B cell (primary cell): ENCODE data around the gene RBBP8NL. TPM values are rescaled to one million over a fixed set of nuclear protein-coding genes. Genes with fewer than 3 reads are reported as not detected.

Experiments used
- ATAC-seq: fragments of 200-7000 bp; cut with Tn5 transposase; one replicate; pipeline ENCODE4 v1.10.0; 2021; ENCODE audit warnings: low read depth, mild to moderate bottlenecking, moderate number of reproducible peaks, moderate library complexity
- CTCF ChIA-PET: fragments of 350-600 bp; sonication (Branson Sonifier 250); formaldehyde crosslinking; loops from one replicate; lab custom pipeline; 2021; ENCODE audit warnings: antibody characterized with exemption, inconsistent platforms; lab: Charles Lee
- POLR2A ChIA-PET: fragments of 350-600 bp; sonication (Branson Sonifier 250); formaldehyde crosslinking; loops from one replicate; lab custom pipeline; 2021; ENCODE audit warnings: antibody characterized with exemption; lab: Charles Lee
- DNase-seq: peaks from one replicate; pipeline ENCODE4 v3.0.0; 2013
- H2AFZ ChIP-seq: 2 replicates; pipeline ENCODE4 v1.6.1; 2012; ENCODE audit warnings: mild to moderate bottlenecking, low read depth, low read length; ENCODE audit not compliant: insufficient read depth, poor library complexity, severe bottlenecking
- H3K27ac ChIP-seq, 2 donors: 1 replicate in 1 of 2; 2 replicates in 1 of 2; pipeline ENCODE4 v1.5.1; 2012 to 2013; ENCODE audit warnings: low read length in 2 of 2, mild to moderate bottlenecking in 2 of 2, moderate library complexity in 1 of 2
- H3K27me3 ChIP-seq, 4 experiments: fragments of 200-600 bp in 1 of 4; sonication (generic) in 1 of 4; replicated peaks in 1 of 4; 1 replicate in 2 of 4; 2 replicates in 2 of 4; pipeline versions ENCODE4 v1.6.1 to v1.7.0; 2013 to 2016; ENCODE audit warnings: low read length in 3 of 4, mild to moderate bottlenecking in 2 of 4, mixed read lengths in 1 of 4, moderate library complexity in 1 of 4; ENCODE audit not compliant: insufficient read depth in 4 of 4, control insufficient read depth in 3 of 4; ENCODE audit errors: control extremely low read depth in 1 of 4
- H3K36me3 ChIP-seq, 2 experiments: replicated peaks in 1 of 2; 1 replicate in 1 of 2; 2 replicates in 1 of 2; pipeline versions ENCODE4 v1.6.1 to v1.7.1; 2013; ENCODE audit warnings: low read length in 1 of 2; ENCODE audit not compliant: insufficient read depth in 2 of 2, control insufficient read depth in 1 of 2; ENCODE audit errors: control extremely low read depth in 1 of 2, extremely low read depth in 1 of 2
- H3K4me1 ChIP-seq, 2 donors: fragments of 200-600 bp in 1 of 2; sonication (generic) in 1 of 2; 1 replicate in 1 of 2; 2 replicates in 1 of 2; pipeline versions ENCODE4 v1.5.1 to v1.6.1; 2013 to 2017; ENCODE audit warnings: low read length in 2 of 2; ENCODE audit not compliant: control insufficient read depth in 2 of 2, insufficient read depth in 2 of 2
- H3K4me2 ChIP-seq: replicated peaks from 2 replicates; pipeline ENCODE3; 2012; ENCODE audit warnings: mild to moderate bottlenecking, low read depth, low read length; ENCODE audit not compliant: poor library complexity, severe bottlenecking
- H3K4me3 ChIP-seq, 5 experiments: fragments of 200-600 bp in 1 of 5; sonication (generic) in 1 of 5; 1 replicate in 3 of 5; 2 replicates in 2 of 5; pipeline versions ENCODE4 v1.5.1 to v1.7.0; 2011 to 2016; ENCODE audit warnings: low read length in 4 of 5, mild to moderate bottlenecking in 4 of 5, low read depth in 2 of 5, control low read depth in 1 of 5, moderate library complexity in 1 of 5; ENCODE audit not compliant: insufficient read depth in 1 of 5; ENCODE audit errors: control extremely low read depth in 1 of 5, extremely low read depth in 1 of 5
- H3K79me2 ChIP-seq: fragments of 200-600 bp; sonication (generic); one replicate; pipeline ENCODE4 v1.6.0; 2016; ENCODE audit warnings: low read length; ENCODE audit not compliant: control insufficient read depth, insufficient read depth
- H3K9ac ChIP-seq: fragments of 200-600 bp; sonication (generic); 2 replicates; pipeline ENCODE4 v1.6.1; 2017; ENCODE audit warnings: mild to moderate bottlenecking, low read length, moderate library complexity
- H3K9me3 ChIP-seq, 3 donors: one replicate each; pipeline versions ENCODE4 v1.6.1 to v1.7.1; 2013; ENCODE audit warnings: low read length in 2 of 3; ENCODE audit not compliant: control insufficient read depth in 2 of 3, insufficient read depth in 1 of 3; ENCODE audit errors: control extremely low read depth in 1 of 3
- H4K20me1 ChIP-seq: 2 replicates; pipeline ENCODE4 v1.6.0; 2012; ENCODE audit warnings: mild to moderate bottlenecking, low read length; ENCODE audit not compliant: insufficient read depth, control insufficient read depth, poor library complexity, severe bottlenecking
- H3K27ac Mint-ChIP-seq: one replicate; pipeline ENCODE4 v1.8.0; 2021; ENCODE audit warnings: mixed read lengths
- H3K27me3 Mint-ChIP-seq: one replicate; pipeline ENCODE4 v1.8.0; 2021; ENCODE audit warnings: mixed read lengths
- H3K4me1 Mint-ChIP-seq: one replicate; pipeline ENCODE4 v1.8.0; 2021; ENCODE audit warnings: mixed read lengths
- H3K4me3 Mint-ChIP-seq: one replicate; pipeline ENCODE4 v1.8.0; 2021; ENCODE audit warnings: mixed read lengths
- H3K9me3 Mint-ChIP-seq: one replicate; pipeline ENCODE4 v1.8.0; 2022; ENCODE audit warnings: mixed read lengths; ENCODE audit not compliant: insufficient read depth
- EZH2 ChIP-seq: IDR thresholded peaks from 2 replicates; pipeline ENCODE4 v1.6.1; 2012; ENCODE audit warnings: borderline replicate concordance, low read depth, mild to moderate bottlenecking, moderate library complexity, low read length; ENCODE audit not compliant: insufficient read depth, poor library complexity, severe bottlenecking
- WGBS: methylation state at CpG from one replicate; pipeline ENCODE4 v1.1.5; 2013; ENCODE audit warnings: missing lambda C conversion rate; ENCODE audit not compliant: insufficient coverage; 5-methylcytosine and 5-hydroxymethylcytosine counted together
- intact Hi-C: fragments of 100-400 bp; cut with micrococcal nuclease; formaldehyde crosslinking; loops from one replicate; pipeline ENCODE4 v1.10.0; 2022
- polyA plus RNA-seq: library from polyadenylated mRNA; depleted of rRNA; stranded (reverse); fragments of >200 nt; gene quantifications from 2 replicates; pipeline ENCODE4 v1.2.3, GENCODE V29; 2012
- total RNA-seq, 2 donors: library from RNA; stranded (reverse); fragments of 120-200 nt in 1 of 2; gene quantifications; 1 replicate in 1 of 2; 2 replicates in 1 of 2; pipeline versions ENCODE4 v1.2.3 to v1.2.4, GENCODE V29; 2013 to 2022
- TF ChIP-seq, protein P1 (sequence below): fragments of 200-600 bp; IDR thresholded peaks from one replicate; pipeline ENCODE4 v1.8.0; 2022; ENCODE audit warnings: antibody characterized with exemption, mild to moderate bottlenecking

RBBP8NL gene
- total and polyA plus RNA-seq, 2 donors (not counting 1 experiment from before 2014, with no cell fraction given): not detected

DNA sequence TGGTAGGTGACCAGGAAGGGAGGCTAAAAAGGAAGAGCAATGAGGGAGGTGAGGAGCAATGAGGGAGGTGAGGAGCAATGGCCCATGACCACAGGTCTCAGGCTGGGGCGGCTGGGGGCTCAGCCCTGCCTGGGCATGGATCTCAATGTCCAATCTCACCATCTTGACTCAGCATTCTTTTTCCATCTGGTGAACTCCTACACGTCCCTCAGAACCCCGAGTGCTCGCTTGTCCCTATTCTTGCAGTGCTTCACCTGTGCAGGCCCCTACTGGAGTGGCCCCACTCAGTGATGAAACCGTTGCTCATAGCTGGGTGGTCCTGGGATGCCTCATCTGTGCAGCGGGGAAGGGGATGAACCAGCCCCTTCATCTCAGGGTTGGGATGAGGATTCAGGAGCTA is 16.9 kb upstream of the RBBP8NL start:
- Histone ChIP-seq H3K4me1 (peaks cover 0 to 1% of the 10 kb centered on the region in 2 donors), H3K36me3 (no peaks in the 10 kb centered on the region), H3K9ac (no peak overlapping the region), H3K9me3 (peaks cover 0 to 3% (median 0%) of the 10 kb centered on the region in 3 donors), H3K79me2 (no peaks in the 10 kb centered on the region), H3K4me2 (no peak overlapping the region), H3K27me3 (peaks cover 0 to 9% (median 0%) of the 10 kb centered on the region in 4 experiments), H3K4me3 (no peak overlapping the region), H3K27ac (no peak overlapping the region), H4K20me1 (no peaks in the 10 kb centered on the region), H2AFZ (no peak overlapping the region)
- intact Hi-C loops: no loop called here
- peaks cover 21% of the 10 kb centered on the region for H3K27me3 Mint-ChIP-seq
- H3K4me3 Mint-ChIP-seq: no peak overlapping the region
- TF ChIP-seq, protein P1, sequence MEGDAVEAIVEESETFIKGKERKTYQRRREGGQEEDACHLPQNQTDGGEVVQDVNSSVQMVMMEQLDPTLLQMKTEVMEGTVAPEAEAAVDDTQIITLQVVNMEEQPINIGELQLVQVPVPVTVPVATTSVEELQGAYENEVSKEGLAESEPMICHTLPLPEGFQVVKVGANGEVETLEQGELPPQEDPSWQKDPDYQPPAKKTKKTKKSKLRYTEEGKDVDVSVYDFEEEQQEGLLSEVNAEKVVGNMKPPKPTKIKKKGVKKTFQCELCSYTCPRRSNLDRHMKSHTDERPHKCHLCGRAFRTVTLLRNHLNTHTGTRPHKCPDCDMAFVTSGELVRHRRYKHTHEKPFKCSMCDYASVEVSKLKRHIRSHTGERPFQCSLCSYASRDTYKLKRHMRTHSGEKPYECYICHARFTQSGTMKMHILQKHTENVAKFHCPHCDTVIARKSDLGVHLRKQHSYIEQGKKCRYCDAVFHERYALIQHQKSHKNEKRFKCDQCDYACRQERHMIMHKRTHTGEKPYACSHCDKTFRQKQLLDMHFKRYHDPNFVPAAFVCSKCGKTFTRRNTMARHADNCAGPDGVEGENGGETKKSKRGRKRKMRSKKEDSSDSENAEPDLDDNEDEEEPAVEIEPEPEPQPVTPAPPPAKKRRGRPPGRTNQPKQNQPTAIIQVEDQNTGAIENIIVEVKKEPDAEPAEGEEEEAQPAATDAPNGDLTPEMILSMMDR: no peak
- TF ChIP-seq EZH2: no peak
- H3K27ac Mint-ChIP-seq: no peak overlapping the region
- WGBS: 88% methylated on average over 6 of the region's 6 CpGs
- ChIA-PET POLR2A (no interaction called here), CTCF (no interaction called here)
- no peaks in the 10 kb centered on the region for H3K9me3 Mint-ChIP-seq
- DNase-seq (no peak), ATAC-seq (no peak)
- H3K4me1 Mint-ChIP-seq: peaks cover 2% of the 10 kb centered on the region

DNA sequence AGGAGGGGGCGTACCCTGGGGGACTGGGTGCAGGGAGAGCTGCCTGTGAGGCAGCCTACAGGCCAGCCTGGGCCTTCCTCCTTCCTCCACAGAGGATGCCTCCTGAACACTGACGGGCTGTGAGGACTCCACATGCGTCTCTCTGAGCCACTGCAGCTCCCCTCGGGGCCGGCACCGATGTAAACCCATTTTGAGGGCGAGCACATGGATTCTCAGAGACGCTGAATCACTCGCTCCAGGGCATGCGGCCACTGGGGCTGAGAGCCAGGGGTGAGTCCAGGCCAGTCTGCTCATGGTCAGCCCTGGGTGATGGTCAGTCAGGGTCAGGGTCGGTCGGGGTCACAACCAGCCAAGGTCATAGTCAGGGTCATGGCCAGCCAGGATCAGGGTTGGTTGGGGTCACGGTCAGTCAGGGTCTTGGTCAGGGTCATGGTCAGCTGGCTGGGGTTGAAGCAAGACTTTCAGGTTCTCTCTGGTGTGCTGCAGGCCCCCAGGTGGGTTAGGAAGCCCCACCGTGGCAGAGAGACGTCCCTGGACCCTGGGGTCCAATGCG is 14.7 kb upstream of the RBBP8NL start:
- Histone ChIP-seq H3K9me3 (peaks cover 0 to 3% (median 0%) of the 10 kb centered on the region in 3 donors), H3K36me3 (no peaks in the 10 kb centered on the region), H3K4me3 (no peak overlapping the region), H3K79me2 (no peaks in the 10 kb centered on the region), H3K27me3 (peaks cover 0 to 9% (median 0%) of the 10 kb centered on the region in 4 experiments), H2AFZ (no peak overlapping the region), H3K4me1 (peaks cover 0 to 3% of the 10 kb centered on the region in 2 donors), H4K20me1 (no peaks in the 10 kb centered on the region), H3K9ac (no peak overlapping the region), H3K27ac (no peak overlapping the region), H3K4me2 (no peak overlapping the region)
- Mint-ChIP-seq H3K4me3 (no peak overlapping the region), H3K27me3 (peaks cover 17% of the 10 kb centered on the region), H3K4me1 (peaks cover 2% of the 10 kb centered on the region), H3K27ac (no peak overlapping the region), H3K9me3 (no peaks in the 10 kb centered on the region)
- POLR2A ChIA-PET: no interaction called here
- intact Hi-C loops: no loop called here
- no peak for ATAC-seq
- DNase-seq: no peak
- TF ChIP-seq, protein P1: no peak
- TF ChIP-seq EZH2: no peak
- WGBS: 84% methylated on average over 16 of the region's 16 CpGs
- CTCF ChIA-PET: no interaction called here
